H1 (cell line): Measurements from ENCODE around the gene MTX1. TPM values are rescaled to one million over a fixed set of nuclear protein-coding genes. Genes with fewer than 3 reads are reported as not detected.
A peak's percentile ranks its signal among the peaks of the same experiment; 100 is the strongest.

Source experiments
- CHD7 ChIP-seq: fragments of 300-600 bp; sonication (generic); IDR thresholded peaks from 2 replicates; pipeline ENCODE4 v1.7.1; 2012; ENCODE audit warnings: low read length, moderate library complexity, mild to moderate bottlenecking, inconsistent platforms; ENCODE audit not compliant: insufficient replicate concordance
- EP300 ChIP-seq, 2 experiments: IDR thresholded peaks; 1 replicate in 1 of 2; 2 replicates in 1 of 2; pipeline ENCODE4 v1.6.1; 2011 to 2012; ENCODE audit warnings: low read depth in 2 of 2, low read length in 2 of 2, mild to moderate bottlenecking in 2 of 2, borderline replicate concordance in 1 of 2, inconsistent platforms in 1 of 2, moderate library complexity in 1 of 2
- GABPA ChIP-seq: IDR thresholded peaks from 2 replicates; pipeline ENCODE4 v1.6.1; 2011; ENCODE audit warnings: mild to moderate bottlenecking, low read length, moderate library complexity, borderline replicate concordance; ENCODE audit not compliant: insufficient read depth
- GTF2F1 ChIP-seq: IDR thresholded peaks from 2 replicates; pipeline ENCODE4 v1.6.1; 2012; ENCODE audit warnings: low read depth, low read length, improper control_type of control experiment, borderline replicate concordance
- KDM4A ChIP-seq: IDR thresholded peaks from one replicate; pipeline ENCODE4 v1.7.1; 2012; ENCODE audit warnings: low read depth, mild to moderate bottlenecking, moderate library complexity, low read length, inconsistent platforms; ENCODE audit not compliant: severe bottlenecking
- NRF1 ChIP-seq: IDR thresholded peaks from 2 replicates; pipeline ENCODE4 v1.6.1; 2011; ENCODE audit warnings: mild to moderate bottlenecking, low read depth, low read length, improper control_type of control experiment
- RNF2 ChIP-seq: fragments of 200-900, 300-1000 bp; sonication (generic); IDR thresholded peaks from 2 replicates; pipeline ENCODE4 v1.7.1; 2016; ENCODE audit warnings: borderline replicate concordance, low read depth, mild to moderate bottlenecking, antibody characterized with exemption, low read length; ENCODE audit not compliant: poor library complexity, severe bottlenecking; ENCODE audit errors: missing control alignments
- SRF ChIP-seq: IDR thresholded peaks from 2 replicates; pipeline ENCODE4 v1.6.1; 2011; ENCODE audit warnings: mild to moderate bottlenecking, low read depth, low read length, moderate library complexity
- ZNF274 ChIP-seq: IDR thresholded peaks from 2 replicates; pipeline ENCODE4 v1.7.0; 2012; ENCODE audit warnings: low read length, borderline replicate concordance; ENCODE audit errors: extremely low read depth
- polyA plus RNA-seq, 7 experiments: library from polyadenylated mRNA; depleted of rRNA in 3 of 7; stranded (reverse) in 5 of 7; unstranded in 2 of 7; fragments of >200 nt in 5 of 7; fragments of 200-250 nt in 2 of 7; gene quantifications; 1 replicate in 5 of 7; 2 replicates in 1 of 7; 4 replicates in 1 of 7; pipeline versions ENCODE4 v1.2.1 to v1.2.3, GENCODE V29; 2011 to 2013; ENCODE audit warnings: missing spikeins in 2 of 7, mixed read lengths in 2 of 7
- total RNA-seq: library from RNA; stranded (reverse); fragmentation: NEBNext Ultra II Directional; extraction: Animal tissue kit (Norgen Biotek cat#: 25700); gene quantifications from 2 replicates; pipeline ENCODE4 v1.2.1, GENCODE V29; 2021

The MTX1 gene
- total and polyA plus RNA-seq, 2 of the 8 experiments (the other 6 are each of a cell fraction or from before 2014, with no cell fraction given), result 47.9 to 131 TPM

GRCh38 chr1:155173478-155174323 is 34.8 kb upstream of the MTX1 start, which contains the start of gene TRIM46 (continued):
- TF ChIP-seq CHD7 (no peak), KDM4A (no peak), NRF1 (peak; percentile 70), GABPA (no peak), GTF2F1 (no peak), EP300 (IDR thresholded peaks at IDR 0.05; ENCODE audit: borderline replicate concordance in 1 of 2, low read depth in 2 of 2, low read length in 2 of 2) (no peak), ZNF274 (no peak), SRF (no peak), RNF2 (no peak)
